ENCODE measurements around the gene LMAN1L. TPM values are rescaled to one million over a fixed set of nuclear protein-coding genes. Genes with fewer than 3 reads are reported as not detected.

The LMAN1L gene
- total RNA-seq, 1 experiment from 2014 or later, result not detected

GRCh38 chr15:74767167-74768098, 45.2 kb upstream of the LMAN1L start:
- ChIA-PET CTCF (interaction anchor here (2.3 kb wide), 1 partner anchor 132 kb away, joined by 13 read pairs; no protein-coding TSS in a partner anchor), POLR2A (ENCODE audit: unreplicated experiment) (no interaction called here)
- no TSS peak for BruUV-seq (replicated peaks)
- Histone ChIP-seq H3F3A (ENCODE audit: low read length, unreplicated experiment) (no peaks in the 10 kb centered on the region), H3K9me2 (replicated peaks; ENCODE audit: low read length) (no peaks in the 10 kb centered on the region), H3K9ac (ENCODE audit: low read length) (no peak overlapping the region), H3K4me2 (ENCODE audit: low read length) (no peak overlapping the region), H3K27me3 (ENCODE audit: low read length) (no peaks in the 10 kb centered on the region), H3K36me3 (ENCODE audit: low read depth, low read length) (no peaks in the 10 kb centered on the region), H3K9me3 (ENCODE audit: low read length) (no peaks in the 10 kb centered on the region), H3K27ac (ENCODE audit: low read length) (no peak overlapping the region), H3K4me3 (ENCODE audit: low read length) (no peak overlapping the region), H3K79me2 (ENCODE audit: low read length) (no peaks in the 10 kb centered on the region), H4K20me1 (ENCODE audit: low read length) (no peaks in the 10 kb centered on the region), H2AFZ (ENCODE audit: low read length) (no peak overlapping the region), H3K4me1 (ENCODE audit: insufficient read depth, low read length) (no peaks in the 10 kb centered on the region)
- TF ChIP-seq EZH2phosphoT487 (IDR thresholded peaks at IDR 0.05; ENCODE audit: borderline replicate concordance, low read length) (no peak), CTCF (conservative IDR thresholded peaks at IDR 0.05; ENCODE audit: low read depth, low read length) (no peak), EZH2 (IDR thresholded peaks at IDR 0.05; ENCODE audit: low read length, unreplicated experiment) (no peak)
- no peak for DNase-seq
- intact Hi-C loops (cut with micrococcal nuclease), result loop anchor here (1.0 to 5.0 kb wide), 2 partner anchors 115 to 132 kb away; no protein-coding TSS in a partner anchor
- ATAC-seq, result no peak

GRCh38 chr15:74768099-74768770, 44.4 kb upstream of the LMAN1L start:
- no peaks in the 10 kb centered on the region for H3K27me3 ChIP-seq (ENCODE audit: low read length)
- H4K20me1 ChIP-seq (ENCODE audit: low read length), result no peaks in the 10 kb centered on the region
- no peak overlapping the region for H3K27ac ChIP-seq (ENCODE audit: low read length)
- no peaks in the 10 kb centered on the region for H3F3A ChIP-seq (ENCODE audit: low read length, unreplicated experiment)
- H3K4me3 ChIP-seq (ENCODE audit: low read length), result peak overlapping the region; percentile 61
- TF ChIP-seq CTCF (conservative IDR thresholded peaks at IDR 0.05; ENCODE audit: low read depth, low read length) (no peak), EZH2phosphoT487 (IDR thresholded peaks at IDR 0.05; ENCODE audit: borderline replicate concordance, low read length) (no peak), EZH2 (IDR thresholded peaks at IDR 0.05; ENCODE audit: low read length, unreplicated experiment) (no peak)
- ATAC-seq (0 out of 2 replicates have a peak, but pooled peaks have one; percentile 11), DNase-seq (no peak)
- H3K36me3 ChIP-seq (ENCODE audit: low read depth, low read length), result no peaks in the 10 kb centered on the region
- no TSS peak for BruUV-seq (replicated peaks)
- no peaks in the 10 kb centered on the region for H3K79me2 ChIP-seq (ENCODE audit: low read length)
- POLR2A ChIA-PET (ENCODE audit: unreplicated experiment), result interaction anchor here (0.6 to 0.7 kb wide), 2 partner anchors 107 to 140 kb away, joined by 3 read pairs; no protein-coding TSS in a partner anchor
- peak overlapping the region; percentile 87 for H3K4me2 ChIP-seq (ENCODE audit: low read length)
- no peaks in the 10 kb centered on the region for H3K9me3 ChIP-seq (ENCODE audit: low read length)
- H3K9me2 ChIP-seq (replicated peaks; ENCODE audit: low read length), result no peaks in the 10 kb centered on the region
- H2AFZ ChIP-seq (ENCODE audit: low read length), result peak overlapping the region; percentile 95
- intact Hi-C loops (cut with micrococcal nuclease), result loop anchor here (1.0 to 5.0 kb wide), 2 partner anchors 116 to 133 kb away; no protein-coding TSS in a partner anchor
- H3K4me1 ChIP-seq (ENCODE audit: insufficient read depth, low read length), result no peaks in the 10 kb centered on the region
- H3K9ac ChIP-seq (ENCODE audit: low read length), result no peak overlapping the region
- CTCF ChIA-PET, result interaction anchor here (0.6 to 2.3 kb wide), 5 partner anchors 9 to 137 kb away, joined by 3 to 13 read pairs (median 7); no protein-coding TSS in a partner anchor

Data from PC-3 (cell line).